Measurements from ENCODE around the gene WLS.
"Not testable (repeated sequence)": the region's sequence is repeated elsewhere in the genome, so short reads cannot be mapped to it uniquely, and the experiment has no call there.

Gene WLS

DNA sequence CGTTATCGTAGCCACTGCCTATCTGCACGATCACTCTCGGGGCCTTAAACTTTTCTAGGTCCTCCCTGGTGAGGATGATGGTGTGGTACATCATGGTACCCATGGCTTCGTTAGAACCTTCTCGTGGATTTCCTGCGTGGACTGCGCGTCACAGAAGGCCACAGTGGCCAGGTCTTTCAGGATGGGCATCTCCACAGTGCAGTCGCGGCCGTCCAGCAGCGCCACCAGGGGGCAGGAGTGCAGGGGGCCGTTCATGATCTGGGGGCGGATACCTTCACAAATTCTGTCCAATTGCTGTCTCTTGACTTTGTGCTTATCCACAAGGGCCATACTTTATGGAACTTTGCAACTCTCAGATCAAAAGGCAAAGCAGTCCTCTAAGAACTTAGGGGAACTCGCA lies 69.6 kb downstream of the WLS start:
- DNase-seq: no peak

DNA sequence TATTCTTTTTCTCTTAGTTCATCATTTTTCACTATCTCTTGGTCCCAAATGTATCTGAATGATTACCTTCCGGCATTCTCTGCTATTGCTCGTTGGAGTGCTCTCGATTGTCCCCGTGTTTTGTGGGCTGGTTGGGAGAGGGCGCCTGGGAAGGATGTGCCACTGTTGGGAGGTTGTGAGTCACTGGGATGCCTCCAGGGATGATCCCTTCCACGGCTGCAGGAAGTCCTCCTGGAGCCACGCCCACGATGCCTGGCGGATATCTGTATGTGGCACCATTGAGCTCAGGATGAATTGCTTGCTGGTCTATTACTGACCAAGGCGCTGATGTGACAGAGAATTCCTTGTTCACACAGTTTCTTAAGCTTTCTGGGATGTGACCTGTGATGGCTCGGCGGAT lies 70.7 kb downstream of the WLS start:
- not testable (repeated sequence) for DNase-seq

DNA sequence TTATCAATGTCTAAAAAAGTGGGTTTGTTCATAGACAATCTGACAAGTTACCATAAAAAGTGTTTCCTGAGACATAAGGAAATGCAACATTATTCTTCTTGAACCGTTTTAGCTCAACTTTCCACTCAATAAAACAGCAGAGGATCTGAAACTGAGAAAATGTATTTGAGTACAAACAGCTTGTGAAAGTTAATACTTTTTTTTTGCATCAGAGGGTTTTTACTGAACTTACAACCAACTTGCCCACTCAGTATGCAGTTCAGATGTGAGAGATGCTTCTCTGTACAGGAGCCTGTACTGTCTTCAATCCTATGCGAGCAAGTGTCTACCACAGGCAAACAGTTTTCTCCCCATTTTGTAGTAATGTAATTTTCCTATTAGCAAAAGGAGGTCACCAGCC lies 71.4 kb downstream of the WLS start:
- DNase-seq: not testable (repeated sequence)

DNA sequence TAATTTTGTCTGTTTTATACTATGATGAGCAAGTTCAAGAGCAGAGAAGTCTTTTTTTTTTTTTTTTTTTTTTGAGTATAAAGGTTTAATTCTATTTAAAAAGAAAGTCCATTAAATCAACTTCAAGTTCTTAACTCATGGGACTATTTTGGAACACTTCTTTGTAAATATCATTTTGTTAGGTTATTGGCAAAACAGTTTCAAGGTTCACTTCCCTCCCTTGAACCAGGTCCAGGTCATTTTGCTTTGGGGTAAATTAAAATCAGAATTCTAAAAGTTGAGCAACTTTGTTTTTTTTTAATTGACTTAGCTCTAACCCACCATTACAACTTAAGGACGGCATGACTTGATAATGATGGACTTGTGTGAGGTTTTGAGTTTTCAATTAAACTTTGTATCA lies 72.3 kb downstream of the WLS start:
- no peak for DNase-seq

DNA sequence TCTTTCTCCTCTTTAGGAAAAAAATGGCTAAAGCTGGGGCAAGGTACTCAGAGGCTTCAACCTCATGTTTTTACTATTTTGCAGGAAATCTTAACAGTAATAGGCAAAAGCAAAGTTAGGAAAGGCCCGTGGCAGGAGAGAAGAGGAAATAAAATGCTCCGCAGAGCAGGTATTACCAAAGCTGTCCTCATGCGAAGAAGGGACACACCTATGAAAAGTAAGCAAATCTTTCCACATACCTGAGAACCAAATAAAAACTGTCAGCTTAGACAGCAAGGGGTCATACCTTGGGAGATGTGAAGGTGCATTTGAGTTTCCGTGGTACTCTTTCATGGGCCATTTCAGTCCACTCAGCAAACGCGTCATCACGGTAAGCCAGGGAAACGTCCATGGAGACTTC lies 73.5 kb downstream of the WLS start:
- DNase-seq: no peak

DNA sequence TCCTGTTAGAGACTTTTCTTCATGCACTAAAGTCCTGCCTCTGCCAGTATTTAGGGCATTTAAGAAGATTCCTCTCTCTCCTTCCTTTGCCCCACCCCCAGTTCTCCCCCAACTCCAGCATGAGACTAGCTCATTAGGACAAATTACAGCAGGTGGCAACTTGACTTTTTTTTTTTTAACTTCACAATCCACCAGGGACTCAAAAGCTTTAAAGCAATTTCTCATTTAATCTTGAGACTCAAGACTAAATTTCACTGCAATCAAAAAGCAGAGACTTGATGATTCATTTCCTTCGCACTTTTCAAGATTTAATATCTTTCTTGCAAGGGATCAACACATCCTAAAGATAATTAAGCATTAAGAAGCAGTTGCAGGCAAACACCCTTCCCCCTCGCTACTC lies 74.9 kb downstream of the WLS start:
- no peak for DNase-seq

DNA sequence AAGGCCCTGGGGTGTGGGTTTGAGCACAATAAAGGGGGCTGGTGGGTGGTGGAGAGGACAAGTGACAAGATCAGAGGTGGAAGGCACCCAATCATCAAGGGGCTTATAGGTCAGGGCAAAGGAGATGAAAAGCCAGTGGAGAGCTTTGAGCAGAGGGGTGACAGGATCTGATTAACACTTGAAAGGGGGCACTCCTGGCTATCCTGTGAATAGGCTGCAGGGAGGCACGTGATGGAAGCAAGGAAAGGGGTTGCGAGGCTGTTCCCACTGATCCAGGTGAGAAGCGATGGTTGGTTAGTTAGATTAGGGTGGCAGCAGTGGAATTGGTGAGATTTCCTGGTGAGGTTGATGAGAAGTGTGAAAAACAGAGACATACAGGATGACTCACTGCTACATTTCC lies 80.6 kb downstream of the WLS start:
- no peak for DNase-seq

DNA sequence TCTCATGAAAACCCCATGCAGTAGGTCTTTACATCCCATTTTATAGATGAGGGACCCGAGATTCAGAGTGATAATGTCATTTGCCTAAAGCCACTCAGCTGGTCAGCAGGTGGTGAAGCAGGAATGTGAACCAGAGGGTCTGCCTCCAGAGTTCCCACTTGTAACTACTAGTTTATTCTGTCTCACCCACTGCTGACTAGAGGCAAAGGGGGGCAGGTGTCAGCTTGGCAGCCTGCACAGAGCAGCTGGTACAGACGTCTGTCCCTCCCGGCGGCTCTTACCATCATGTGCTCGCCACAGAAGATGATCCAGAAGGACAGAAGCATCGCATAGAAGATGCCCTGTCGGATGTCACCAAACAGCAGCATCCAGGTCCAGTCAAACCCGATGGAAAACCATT lies 82.4 kb downstream of the WLS start:
- DNase-seq: no peak

DNA sequence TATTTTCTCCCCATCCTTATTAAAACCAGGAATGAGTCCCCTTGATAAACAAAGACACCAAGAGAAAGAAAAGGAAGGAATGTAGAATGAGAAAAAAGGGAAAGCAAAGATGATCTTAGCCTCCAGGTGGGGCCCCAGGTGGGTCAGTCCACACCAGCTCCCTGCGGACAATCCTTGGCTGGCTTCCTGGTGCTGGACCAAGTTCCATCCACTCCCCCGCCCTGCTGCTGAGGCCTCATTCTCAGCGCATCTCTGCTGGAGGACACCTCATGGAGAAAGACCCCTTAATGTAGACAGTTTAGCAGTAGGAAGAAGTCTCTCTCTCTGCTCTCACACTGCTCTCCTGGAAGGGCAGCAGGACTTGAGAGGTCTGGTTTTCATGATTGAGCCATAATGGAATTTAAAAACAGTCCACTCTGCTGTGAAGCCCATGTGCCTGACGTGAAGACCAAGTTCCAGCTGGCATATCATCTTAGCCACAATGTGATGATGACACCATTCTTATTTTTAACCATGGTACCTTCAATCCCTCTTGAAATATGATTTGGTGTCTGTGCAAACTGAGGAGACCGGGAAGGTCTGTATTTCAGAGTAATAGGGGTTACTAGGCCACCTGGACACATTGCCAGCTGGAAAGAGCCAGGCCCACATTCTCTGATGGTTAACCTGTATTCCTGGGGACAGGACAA lies 83.1 kb downstream of the WLS start:
- DNase-seq: no peak

DNA sequence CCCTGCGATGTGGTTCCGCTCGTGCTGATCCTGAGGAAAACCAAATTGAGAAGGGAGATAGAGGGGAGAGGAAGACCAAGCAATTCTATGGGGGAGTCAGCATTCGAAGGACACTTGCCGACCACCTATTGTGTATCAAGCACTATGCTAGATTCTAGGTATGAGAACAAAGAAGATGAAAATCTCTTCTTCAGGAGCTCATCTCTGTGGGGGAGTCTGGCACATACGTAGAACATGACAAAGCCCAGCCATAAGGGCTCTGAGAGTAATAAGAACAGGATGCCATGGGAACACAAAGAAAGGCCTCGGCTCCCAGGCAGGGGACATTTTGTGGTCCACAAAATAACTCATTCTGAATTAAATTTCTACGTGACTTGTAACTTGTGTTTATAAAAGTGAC lies 83.7 kb downstream of the WLS start:
- no peak for DNase-seq

DNA sequence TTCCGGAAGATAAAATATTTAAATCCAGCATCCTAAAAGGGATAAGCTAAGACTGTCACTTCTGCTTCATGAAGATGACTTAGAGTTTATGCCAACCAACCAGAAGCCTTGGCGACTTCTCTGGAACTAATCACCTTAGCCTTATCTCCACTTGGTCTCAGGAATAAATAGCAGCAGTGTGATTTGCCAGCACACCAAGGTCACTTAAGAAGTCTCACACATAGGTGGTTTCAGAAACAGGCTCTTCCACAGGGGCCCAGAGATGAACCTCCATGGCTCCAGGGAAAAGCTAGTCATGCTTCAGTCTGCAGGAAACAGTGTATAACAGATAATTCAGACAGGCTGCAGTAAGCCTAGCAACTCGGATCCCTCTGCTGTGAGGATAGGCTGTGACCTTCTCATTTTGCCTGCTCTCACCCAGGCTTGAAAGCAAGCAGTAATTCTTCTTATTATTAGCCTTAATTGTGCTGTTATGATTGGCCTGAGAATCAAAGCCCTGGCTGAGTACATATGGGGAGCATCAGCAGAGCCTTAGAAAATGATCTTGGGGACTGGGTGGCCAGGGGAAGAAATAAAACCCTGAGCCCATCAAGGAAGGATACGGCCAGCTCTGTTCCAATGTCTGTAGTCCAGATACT lies 84.7 kb downstream of the WLS start:
- DNase-seq: no peak

DNA sequence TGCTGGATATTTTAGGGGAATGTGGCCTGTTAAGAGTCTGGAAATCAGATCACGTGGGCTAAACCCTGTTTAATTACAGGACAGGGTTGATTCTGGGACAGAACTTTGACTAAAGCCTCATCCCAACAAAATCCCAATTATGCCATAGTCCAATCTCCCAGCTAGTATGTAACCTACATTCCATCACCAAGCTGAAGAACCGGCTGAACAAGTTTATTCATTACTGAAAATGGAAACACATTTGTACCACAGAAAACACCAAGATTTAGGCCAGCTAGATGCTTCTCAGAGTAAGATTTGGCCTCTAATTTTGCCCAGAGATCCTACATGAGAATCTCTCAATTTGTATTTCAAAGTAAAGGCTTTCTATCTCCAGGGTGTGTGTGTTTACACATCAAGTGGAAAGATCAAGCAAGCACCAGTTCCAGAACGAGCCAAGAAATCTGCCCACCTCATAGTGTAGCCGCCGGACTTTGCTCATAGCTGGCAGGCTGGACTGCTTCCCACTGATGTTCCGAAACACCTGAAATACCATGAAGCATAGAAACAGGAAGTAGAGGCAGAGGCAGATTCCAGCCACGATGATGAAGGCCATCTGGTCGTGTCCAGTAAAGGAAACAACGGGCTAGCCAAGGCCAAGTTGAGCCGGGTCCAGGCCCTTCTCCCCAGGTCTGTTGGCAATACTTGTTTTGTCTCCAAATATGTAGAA lies 86.8 kb downstream of the WLS start:
- DNase-seq: no peak

DNA sequence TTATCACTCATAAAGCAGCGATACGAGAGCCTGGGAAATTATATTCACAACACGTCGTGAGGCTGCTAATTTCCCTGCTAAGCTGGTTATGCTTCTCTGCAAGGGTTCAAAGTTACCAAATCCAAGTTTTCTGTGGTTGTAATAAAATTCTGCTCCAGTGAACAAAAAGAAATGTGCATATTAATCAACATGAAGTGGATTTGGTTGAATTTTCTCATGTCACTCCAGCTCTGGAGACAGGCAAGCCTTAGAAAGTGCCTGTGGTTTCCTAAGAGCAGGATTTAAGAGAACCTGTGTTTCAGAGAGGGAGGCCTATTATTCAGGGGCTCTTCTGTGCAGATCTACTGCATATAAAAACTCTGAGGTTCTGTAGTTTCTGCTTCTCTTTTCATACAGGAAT lies 87.5 kb downstream of the WLS start:
- DNase-seq: no peak

DNA sequence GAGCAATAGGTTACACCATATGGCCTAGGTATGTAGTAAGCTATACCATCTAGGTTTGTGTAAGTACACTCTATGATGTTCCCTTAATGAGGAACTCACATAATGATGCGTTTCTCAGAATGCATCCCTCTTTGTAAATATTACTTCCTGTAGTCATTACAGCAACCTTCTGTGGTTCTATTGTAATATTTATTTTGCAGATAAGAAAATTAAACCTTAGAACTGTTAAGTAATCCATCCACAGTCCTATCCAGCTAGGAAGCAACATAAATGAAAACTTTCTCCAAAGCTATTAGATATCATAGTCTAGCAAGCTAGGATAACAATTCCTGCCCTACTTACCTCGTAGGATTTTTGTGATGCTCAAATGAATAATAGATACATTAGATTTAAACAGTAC lies 88.7 kb downstream of the WLS start:
- DNase-seq: no peak

DNA sequence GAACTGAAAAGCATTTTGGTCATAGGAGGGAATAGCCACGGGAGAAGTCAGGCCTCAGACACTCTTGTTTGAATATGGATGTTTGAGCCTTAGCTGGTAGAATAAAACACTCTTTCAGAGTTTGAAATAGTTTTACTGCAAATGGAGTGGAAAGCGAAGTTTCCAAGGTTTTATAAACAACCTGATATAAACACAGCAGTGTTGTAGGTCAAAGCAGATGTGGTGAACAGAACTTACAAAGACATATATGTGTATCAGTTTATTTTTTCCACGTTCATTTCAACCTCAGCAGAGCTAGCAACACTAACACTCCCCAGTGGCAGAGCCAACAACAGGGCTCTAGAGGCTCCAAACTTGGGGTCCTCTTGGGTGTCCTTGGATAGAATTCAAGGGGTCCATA lies 89.9 kb downstream of the WLS start:
- no peak for DNase-seq

DNA sequence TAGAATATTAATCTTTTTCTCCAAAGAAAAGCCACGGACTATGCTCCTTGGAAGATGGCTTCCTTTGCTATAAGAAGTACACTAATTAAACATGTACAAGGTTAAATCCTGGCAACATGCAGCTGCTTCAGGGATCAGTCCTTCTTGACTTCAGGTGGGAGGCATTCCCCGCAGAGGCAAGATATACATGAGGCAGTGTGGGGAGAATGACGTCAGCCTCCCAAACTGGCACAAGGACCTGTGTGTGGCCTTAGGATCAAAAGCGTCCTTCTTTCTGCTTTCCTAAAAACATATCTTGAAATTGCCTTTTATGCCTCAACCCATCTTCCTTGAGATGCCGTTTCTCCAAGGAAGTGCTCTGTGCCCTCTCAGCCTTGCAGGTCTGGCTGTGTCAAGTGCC lies 90.3 kb downstream of the WLS start:
- DNase-seq: no peak

DNA sequence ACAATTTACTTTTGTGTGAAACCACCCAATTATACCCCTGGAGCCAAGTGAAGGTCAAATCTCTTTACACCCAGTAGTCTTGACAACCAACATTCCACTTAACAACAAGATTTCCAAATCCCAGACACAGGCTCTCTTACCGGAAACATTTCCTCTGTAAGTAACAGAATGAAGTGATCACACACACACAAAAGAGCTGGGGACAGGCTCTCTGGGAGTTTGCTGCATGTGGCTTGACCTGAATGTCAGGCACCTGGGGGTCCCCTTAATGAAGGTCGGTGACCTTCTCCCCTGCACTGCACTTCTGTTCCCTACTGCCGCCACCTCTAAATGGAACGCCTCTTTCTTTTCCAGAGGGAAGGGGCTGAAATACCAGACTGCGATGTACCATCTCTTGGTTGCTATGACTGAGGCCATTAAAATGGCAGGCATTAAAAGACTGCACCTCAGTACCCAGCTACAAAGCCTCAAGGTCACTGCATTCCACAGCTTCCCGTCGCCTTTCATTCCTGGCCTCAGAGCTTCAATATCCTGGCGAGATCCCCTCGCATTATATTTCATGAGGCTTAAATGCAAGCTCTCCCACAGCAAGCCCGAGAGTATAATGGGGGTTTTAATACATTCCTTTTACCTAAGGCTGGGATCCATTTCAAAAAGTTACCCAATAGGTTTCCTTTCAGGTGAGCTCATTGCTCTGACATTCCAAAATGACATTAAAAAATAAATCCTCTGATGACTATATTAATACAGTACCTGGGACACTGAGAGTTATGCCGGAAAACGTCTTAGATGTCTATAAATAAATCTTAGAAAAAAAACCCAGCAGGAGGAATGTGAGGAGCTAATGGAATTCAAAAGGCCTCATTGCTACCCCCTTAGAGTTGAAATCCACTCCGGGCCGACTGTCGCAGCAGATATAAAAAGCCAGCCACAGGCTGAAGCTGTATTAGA lies 91.0 kb downstream of the WLS start:
- DNase-seq: no peak

DNA sequence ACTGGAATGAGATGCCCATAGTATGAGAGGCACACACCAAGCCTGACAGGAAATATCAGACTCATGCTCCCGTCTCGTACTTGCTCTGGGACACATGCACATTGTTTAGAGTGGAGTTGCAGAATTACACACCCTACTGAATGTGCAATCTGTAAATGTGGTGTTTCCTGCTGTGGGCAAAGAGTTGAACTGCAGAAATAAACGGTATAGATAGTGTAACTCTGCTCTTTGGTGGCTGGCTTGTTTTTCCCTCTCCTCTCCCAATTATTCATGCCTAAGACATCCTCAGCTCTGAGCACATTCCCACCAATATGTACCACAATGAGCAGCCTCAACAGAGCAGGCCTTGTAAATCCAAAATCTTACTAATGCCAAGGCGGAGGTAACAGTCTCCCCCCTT lies 91.8 kb downstream of the WLS start:
- no peak for DNase-seq

DNA sequence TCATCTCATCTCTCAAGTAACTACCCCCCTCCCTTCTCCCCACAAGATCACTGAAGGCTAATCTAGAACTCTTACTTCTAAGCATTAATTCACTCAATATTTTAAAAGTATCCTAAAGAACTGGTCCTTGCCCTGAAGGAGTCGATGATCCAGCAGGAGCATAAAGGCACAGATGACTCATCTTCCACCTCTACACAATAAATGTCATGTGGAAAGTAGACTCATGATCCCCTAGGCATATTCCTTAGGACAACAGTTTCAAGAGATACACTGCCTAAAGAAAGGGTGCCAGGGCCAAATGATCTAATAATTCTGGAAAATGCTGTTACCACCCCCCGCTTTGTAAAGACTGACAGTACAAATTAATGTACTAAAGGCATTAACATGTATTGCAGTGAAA lies 96.1 kb downstream of the WLS start:
- DNase-seq: no peak

DNA sequence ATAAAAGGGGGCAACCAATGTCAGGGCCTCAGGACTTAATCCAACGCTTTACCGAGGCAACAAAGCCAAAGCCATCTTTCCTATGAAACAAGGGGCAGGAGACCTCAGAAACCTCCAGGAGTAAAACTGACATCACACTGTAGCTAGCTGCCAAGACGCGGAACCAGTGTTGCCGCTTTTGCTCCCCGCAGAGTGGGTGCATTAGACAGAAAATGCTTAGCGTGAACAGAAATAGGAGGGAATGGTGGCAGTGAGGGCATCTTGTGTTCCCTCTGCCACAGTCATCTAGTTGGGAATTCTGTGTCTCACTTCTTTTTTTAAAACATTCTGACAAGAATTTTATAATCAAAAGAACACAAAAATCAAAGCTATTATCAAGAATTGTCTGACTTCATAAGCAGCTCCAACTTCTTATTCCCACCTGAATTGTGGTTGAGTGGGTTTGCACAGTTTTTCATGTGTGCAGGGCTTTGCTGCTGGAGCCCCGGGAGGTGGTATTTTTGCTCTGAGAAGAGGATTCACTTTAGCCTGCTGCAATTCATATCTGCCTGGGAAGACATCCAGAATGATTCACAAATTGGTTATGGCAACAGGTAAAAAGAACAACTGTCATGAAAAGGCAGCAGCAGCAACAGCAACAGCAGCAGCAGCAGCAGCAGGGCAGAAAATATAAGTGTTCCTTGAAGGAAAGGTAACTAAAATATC lies 99.7 kb downstream of the WLS start:
- DNase-seq: no peak

DNA sequence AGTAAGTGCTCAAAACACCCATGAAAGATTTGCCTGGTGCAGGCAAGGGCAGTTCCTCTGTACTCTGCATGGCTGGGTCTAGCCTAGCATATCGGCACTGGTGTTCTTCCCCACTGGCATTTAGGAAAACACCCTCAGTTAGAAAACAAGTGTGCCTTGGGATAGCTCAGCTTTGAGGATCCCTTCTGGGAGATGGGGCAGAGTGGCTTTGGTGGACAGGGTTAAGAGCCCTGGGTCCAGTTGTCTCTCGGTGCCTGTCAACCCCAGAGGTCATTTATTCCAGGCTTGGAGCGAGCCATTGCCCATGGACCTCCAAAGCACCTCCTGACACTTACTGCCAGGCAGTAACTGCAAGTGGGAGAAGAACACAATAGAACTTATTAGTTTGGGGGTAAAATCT lies 101.1 kb downstream of the WLS start:
- no peak for DNase-seq

DNA sequence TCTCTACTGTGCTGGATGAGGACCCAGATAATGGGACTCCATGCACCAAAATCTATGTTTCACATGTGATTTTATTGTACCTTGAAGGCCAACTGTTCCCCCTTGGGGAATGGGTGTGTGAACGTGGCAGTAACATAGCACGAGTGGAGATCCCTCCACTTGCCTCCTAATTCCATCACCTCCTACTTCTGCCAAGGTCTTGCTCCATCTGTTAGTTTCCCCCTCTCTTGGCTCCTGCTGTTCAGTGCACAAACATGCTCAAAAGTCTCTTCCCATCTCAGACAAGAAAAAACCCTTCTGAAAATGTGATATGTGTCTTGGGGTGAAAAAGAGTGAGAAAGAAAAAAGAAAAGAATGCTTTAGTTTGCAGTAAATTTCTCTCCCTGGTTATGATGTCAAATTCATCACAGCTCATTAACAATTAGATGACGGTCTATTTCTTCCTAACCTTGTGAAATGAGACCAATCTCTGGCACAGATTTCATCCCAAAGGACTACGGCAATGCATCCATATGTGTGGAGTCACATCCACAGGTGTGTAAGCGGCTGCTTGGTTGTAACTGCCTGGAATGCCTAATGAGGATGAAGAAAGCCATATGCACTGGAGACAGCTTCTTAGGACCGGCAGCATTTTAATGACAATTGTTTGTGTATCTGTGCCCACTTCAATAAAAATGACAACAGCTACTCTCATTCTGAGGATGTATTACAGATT lies 102.6 kb downstream of the WLS start:
- DNase-seq: no peak
